K562 (cell line): ENCODE measurements around the gene CDC26. TPM values are rescaled to one million over a fixed set of nuclear protein-coding genes. Genes with fewer than 3 reads are reported as not detected.

Experiments
- ATAC-seq: fragments of 200-7000 bp; cut with Tn5 transposase; 3 replicates; pipeline ENCODE4 v1.9.1; 2020; ENCODE audit warnings: moderate library complexity
- BruUV-seq: library from RNA; stranded (reverse); fragments of 400-500 nt; replicated peaks from 2 replicates; lab custom pipeline; 2021; lab: Mats Ljungman, UMichigan
- CTCF ChIA-PET: fragments of 300-600 bp; formaldehyde crosslinking; extraction: SDS; loops from one replicate; lab custom pipeline; 2021; ENCODE audit warnings: low intra/inter-chr PET ratio; lab: Yijun Ruan, JAX
- POLR2A ChIA-PET: fragments of 300-600, 350-650 bp; sonication (Branson Sonifier 250); formaldehyde crosslinking; extraction: SDS; loops from one replicate; lab custom pipeline; 2021; ENCODE audit warnings: antibody characterized with exemption, inconsistent platforms; lab: Yijun Ruan, JAX
- DNase-seq, 4 experiments: peaks; one replicate each; pipeline versions ENCODE4 v3.0.0 to v3.0.0-alpha.2; 2011 to 2018; ENCODE audit warnings: low spot score in 3 of 4, mixed read lengths in 3 of 4; ENCODE audit errors: extremely low read depth in 1 of 4
- FAIRE-seq: peaks from 2 replicates; lab custom pipeline; 2011; peaks lifted over from hg19 to GRCh38; lab: Jason Lieb, UNC
- H2AFZ ChIP-seq: 2 replicates; pipeline ENCODE4 v1.6.0; 2011; ENCODE audit warnings: low read depth, low read length, control low read depth, inconsistent platforms
- H3K27ac ChIP-seq: fragments of 200-600 bp; 3 replicates; pipeline ENCODE4 v1.8.0; 2011; ENCODE audit warnings: low read depth, mild to moderate bottlenecking, control low read depth, inconsistent platforms, low read length, moderate library complexity, mixed read lengths; ENCODE audit errors: extremely low read depth
- H3K27me3 ChIP-seq, 2 experiments: fragments of 300-600 bp in 1 of 2; 2 replicates in 1 of 2; 3 replicates in 1 of 2; pipeline versions ENCODE4 v1.6.0 to v1.8.0; 2011; ENCODE audit warnings: inconsistent platforms in 2 of 2, low read length in 2 of 2, mild to moderate bottlenecking in 1 of 2, mixed read lengths in 1 of 2, moderate library complexity in 1 of 2; ENCODE audit not compliant: control insufficient read depth in 2 of 2, insufficient read depth in 2 of 2
- H3K36me3 ChIP-seq: fragments of 300-600 bp; 3 replicates; pipeline ENCODE4 v1.8.0; 2011; ENCODE audit warnings: mild to moderate bottlenecking, low read length, inconsistent platforms; ENCODE audit not compliant: control insufficient read depth, insufficient read depth
- H3K4me1 ChIP-seq, 2 experiments: fragments of 200-600 bp in 1 of 2; replicated peaks in 1 of 2; 2 replicates in 1 of 2; 3 replicates in 1 of 2; pipeline versions ENCODE4 v1.5.1 to v1.8.0; 2011; ENCODE audit warnings: inconsistent platforms in 2 of 2, low read length in 2 of 2, mild to moderate bottlenecking in 1 of 2, mixed read lengths in 1 of 2, moderate library complexity in 1 of 2; ENCODE audit not compliant: control insufficient read depth in 2 of 2, insufficient read depth in 2 of 2
- H3K4me2 ChIP-seq: 2 replicates; pipeline ENCODE4 v1.6.1; 2011; ENCODE audit warnings: low read length, control low read depth, inconsistent platforms, mixed read lengths; ENCODE audit not compliant: insufficient read depth
- H3K4me3 ChIP-seq: fragments of 200-600 bp; sonication (generic), shearing (Covaris generic); 2 replicates; pipeline ENCODE4 v1.5.1; 2016; ENCODE audit warnings: control low read depth, inconsistent platforms
- H3K79me2 ChIP-seq: fragments of 200-600 bp; 3 replicates; pipeline ENCODE4 v1.8.0; 2011; ENCODE audit warnings: low read length, inconsistent platforms; ENCODE audit not compliant: control insufficient read depth, insufficient read depth
- H3K9ac ChIP-seq, 2 experiments: 2 replicates each; pipeline versions ENCODE4 v1.6.0 to v1.6.1; 2011; ENCODE audit warnings: low read depth in 2 of 2, low read length in 2 of 2, control low read depth in 1 of 2, inconsistent platforms in 1 of 2, mild to moderate bottlenecking in 1 of 2, mixed read lengths in 1 of 2; ENCODE audit not compliant: insufficient read depth in 1 of 2
- H3K9me1 ChIP-seq: one replicate; pipeline ENCODE4 v1.6.0; 2011; ENCODE audit warnings: inconsistent platforms, mild to moderate bottlenecking, low read length, moderate library complexity; ENCODE audit not compliant: control insufficient read depth, insufficient read depth
- H3K9me3 ChIP-seq: replicated peaks from 2 replicates; pipeline ENCODE4 v1.5.1; 2011; ENCODE audit warnings: low read depth, low read length, inconsistent platforms; ENCODE audit not compliant: control insufficient read depth, insufficient read depth
- H4K20me1 ChIP-seq: replicated peaks from 2 replicates; pipeline ENCODE4 v1.6.1; 2011; ENCODE audit warnings: low read length, inconsistent platforms, mixed read lengths; ENCODE audit not compliant: control insufficient read depth, insufficient read depth
- ARID1B ChIP-seq: fragments of 450-650 bp; IDR thresholded peaks from 2 replicates; pipeline ENCODE4 v1.6.1; 2016; ENCODE audit warnings: antibody characterized with exemption, mild to moderate bottlenecking, inconsistent platforms
- BRD9 ChIP-seq: fragments of 450-650 bp; IDR thresholded peaks from 2 replicates; pipeline ENCODE4 v1.6.1; 2018; ENCODE audit warnings: low read depth; ENCODE audit not compliant: partially characterized antibody
- KAT7 ChIP-seq: sonication (generic); formaldehyde crosslinking; IDR thresholded peaks from 2 replicates; pipeline ENCODE4 v1.8.0; 2022; ENCODE audit warnings: missing genetic modification reagents, mild to moderate bottlenecking, borderline replicate concordance
- MYBL2 ChIP-seq, 2 experiments: fragments of 450-650 bp in 1 of 2; sonication (generic) in 1 of 2; formaldehyde crosslinking in 1 of 2; IDR thresholded peaks; 2 replicates each; pipeline versions ENCODE4 v1.6.1 to v1.8.1; 2017 to 2022; ENCODE audit warnings: borderline replicate concordance in 1 of 2, inconsistent platforms in 1 of 2, low read depth in 1 of 2, mild to moderate bottlenecking in 1 of 2, missing genetic modification reagents in 1 of 2, moderate library complexity in 1 of 2
- PYGO2 ChIP-seq: fragments of 450-650 bp; IDR thresholded peaks from 2 replicates; pipeline ENCODE4 v1.6.1; 2016; ENCODE audit warnings: mild to moderate bottlenecking, missing genetic modification characterization, moderate library complexity, missing compliant biosample characterization
- SNIP1 ChIP-seq: fragments of 450-650 bp; IDR thresholded peaks from 2 replicates; pipeline ENCODE4 v1.7.1; 2017; ENCODE audit warnings: low read depth, mild to moderate bottlenecking
- WGBS: fragments of 100-300 bp; shearing (Covaris generic); methylation state at CpG from one replicate; pipeline ENCODE4 v1.1.6; 2016; ENCODE audit warnings: low coverage, mixed read lengths; ENCODE audit not compliant: insufficient coverage; ENCODE audit errors: missing lambda C conversion rate; 5-methylcytosine and 5-hydroxymethylcytosine counted together
- in situ Hi-C: fragments of 300-500 bp; cut with MboI; formaldehyde crosslinking; loops from 4 replicates; pipeline ENCODE4 v1.15.0; 2018; ENCODE audit warnings: inconsistent platforms, mixed read lengths
- intact Hi-C: fragments of 100-400 bp; cut with micrococcal nuclease; formaldehyde crosslinking; loops from 2 replicates; pipeline ENCODE4 v1.14.2; 2022
- polyA plus RNA-seq, 8 experiments: library from polyadenylated mRNA; depleted of rRNA in 4 of 8; stranded (reverse) in 5 of 8; unstranded in 3 of 8; fragments of >200 nt; fragmentation: Nextera tagmentation in 2 of 8; fragmentation: Illumina TruSeq in 1 of 8; extraction: Ambion mirVana in 2 of 8; extraction: Trizol in 1 of 8; gene quantifications; 2 replicates each; pipeline versions ENCODE4 v1.2.1 to v1.2.3, GENCODE V29; 2011 to 2014; ENCODE audit warnings: inconsistent platforms in 1 of 8, missing spikeins in 1 of 8
- total RNA-seq, 7 experiments: library from RNA; depleted of rRNA in 6 of 7; stranded (reverse); fragments of >200 nt in 6 of 7; fragmentation: Illumina TruSeq in 2 of 7; extraction: Trizol in 2 of 7; gene quantifications; 2 replicates each; pipeline versions ENCODE4 v1.2.1 to v1.2.3, GENCODE V29; 2011 to 2021; ENCODE audit warnings: low replicate concordance in 1 of 7
- TF ChIP-seq, protein P1 (sequence below): fragments of 450-650 bp; IDR thresholded peaks from 2 replicates; pipeline ENCODE4 v1.6.1; 2016; ENCODE audit warnings: mild to moderate bottlenecking
- TF ChIP-seq, protein P2 (sequence below): sonication (generic); formaldehyde crosslinking; IDR thresholded peaks from 2 replicates; pipeline ENCODE4 v1.8.1; 2023; ENCODE audit warnings: mild to moderate bottlenecking, missing genetic modification reagents

The CDC26 gene
- total and polyA plus RNA-seq, 9 of the 15 experiments (the other 6 are each of a cell fraction or from before 2014, with no cell fraction given), result 33.0 to 147 (median 60.0) TPM

DNA sequence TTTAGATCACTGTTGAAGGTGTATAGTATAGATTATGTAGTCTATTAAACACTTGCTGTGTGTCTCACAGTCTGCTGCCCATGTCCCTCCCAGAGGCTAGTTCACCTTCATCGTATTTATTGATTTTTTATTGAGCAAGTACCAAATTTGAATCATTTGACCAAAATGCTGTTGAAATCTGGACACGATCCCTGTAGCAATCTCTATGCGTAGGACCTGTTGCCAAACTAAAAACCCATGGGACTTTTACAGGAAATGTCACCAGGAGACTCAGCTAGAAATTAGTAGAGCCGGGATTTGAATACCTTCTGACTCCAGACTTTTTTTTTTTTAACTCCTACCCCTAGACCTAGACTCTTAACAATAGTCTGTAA lies 36.5 kb downstream of the CDC26 start:
- ATAC-seq, result no peak
- Histone ChIP-seq H3K9me1 (no peaks in the 10 kb centered on the region), H3K79me2 (peaks cover 5% of the 10 kb centered on the region; the same call in 2 of the 3 replicates), H4K20me1 (0 out of 2 replicates have a peak, but pooled peaks cover 5% of the 10 kb centered on the region), H3K27me3 (no peaks in the 10 kb centered on the region), H3K9ac (no peak overlapping the region), H3K9me3 (no peaks in the 10 kb centered on the region), H3K27ac (no peak overlapping the region), H3K4me1 (peaks cover 3% of the 10 kb centered on the region in 2 experiments; a peak in 2 of 5 replicates), H3K4me3 (no peak overlapping the region), H2AFZ (no peak overlapping the region), H3K36me3 (0 out of 3 replicates have a peak, but pooled peaks cover 7% of the 10 kb centered on the region), H3K4me2 (no peak overlapping the region)
- TF ChIP-seq MYBL2 (IDR thresholded peaks at IDR 0.05; ENCODE audit: low read depth), result no peak
- TF ChIP-seq MYBL2 (CRISPR knock-in tag; IDR thresholded peaks at IDR 0.05; ENCODE audit: borderline replicate concordance), result no peak
- WGBS, result 73% methylated on average over 4 of the region's 4 CpGs
- in situ Hi-C loops, result no loop called here
- DNase-seq, result no peak
- ChIA-PET POLR2A (interaction anchor here (0.7 to 3.0 kb wide), 2 partner anchors 17 to 76 kb away, joined by 4 to 23 read pairs; partner anchors contain the start of genes FKBP15 and SLC31A1), CTCF (no interaction called here)
- intact Hi-C loops, result no loop called here
- no peak for FAIRE-seq
- BruUV-seq, result no TSS peak

DNA sequence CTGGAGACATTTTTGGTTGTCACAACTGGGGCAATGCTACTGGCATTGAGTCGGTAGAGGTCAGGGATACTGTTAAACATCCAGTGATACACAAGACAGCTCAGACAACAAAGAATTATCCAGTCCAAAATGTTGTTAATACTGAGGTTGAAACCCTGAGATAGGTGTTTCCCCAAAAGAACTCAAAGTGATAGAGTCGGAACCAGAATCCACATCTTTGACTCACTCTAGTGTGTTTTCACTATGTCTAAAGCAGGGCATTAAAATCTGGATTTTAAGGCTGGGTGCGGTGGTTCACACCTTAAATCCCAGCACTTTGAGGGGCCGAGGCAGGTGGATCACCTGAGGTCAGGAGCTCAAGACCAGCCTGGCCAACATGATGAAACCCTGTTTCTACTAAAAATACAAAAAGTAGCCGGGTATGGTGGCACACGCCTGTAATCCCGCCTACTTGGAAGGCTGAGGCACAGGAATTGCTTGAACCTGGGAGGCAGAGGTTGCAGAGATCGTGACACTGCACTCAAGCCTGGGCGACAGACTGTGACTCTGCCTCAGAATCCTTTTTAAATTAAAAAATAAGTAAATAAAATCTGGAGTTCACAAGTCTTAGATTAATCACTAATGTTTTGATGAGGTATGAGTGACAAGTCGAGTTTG lies 37.0 kb downstream of the CDC26 start:
- 0 out of 2 replicates have a peak, but pooled peaks cover 5% of the 10 kb centered on the region for H4K20me1 ChIP-seq
- peaks cover 9% of the 10 kb centered on the region; the same call in 2 of the 3 replicates for H3K79me2 ChIP-seq
- in situ Hi-C loops, result no loop called here
- no TSS peak for BruUV-seq
- H3K27ac ChIP-seq, result no peak overlapping the region
- DNase-seq (no peak), FAIRE-seq (no peak), ATAC-seq (no peak)
- H3K9me1 ChIP-seq, result no peaks in the 10 kb centered on the region
- H3K4me1 ChIP-seq, result peaks cover 3% of the 10 kb centered on the region in 2 experiments; a peak in 2 of 5 replicates
- H3K4me2 ChIP-seq, result no peak overlapping the region
- no peaks in the 10 kb centered on the region for H3K9me3 ChIP-seq
- no peak overlapping the region for H2AFZ ChIP-seq
- ChIA-PET POLR2A (no interaction called here), CTCF (no interaction called here)
- 0 out of 3 replicates have a peak, but pooled peaks cover 7% of the 10 kb centered on the region for H3K36me3 ChIP-seq
- intact Hi-C loops, result no loop called here
- H3K27me3 ChIP-seq, result no peaks in the 10 kb centered on the region
- no peak overlapping the region for H3K9ac ChIP-seq
- no peak overlapping the region for H3K4me3 ChIP-seq
- 73% methylated on average over 10 of the region's 10 CpGs for whole genome bisulfite sequencing
- no peak for TF ChIP-seq ARID1B
- TF ChIP-seq MYBL2 (IDR thresholded peaks at IDR 0.05; ENCODE audit: low read depth), result no peak
- no peak for TF ChIP-seq MYBL2 (CRISPR knock-in tag; IDR thresholded peaks at IDR 0.05; ENCODE audit: borderline replicate concordance)
- TF ChIP-seq, protein P1, sequence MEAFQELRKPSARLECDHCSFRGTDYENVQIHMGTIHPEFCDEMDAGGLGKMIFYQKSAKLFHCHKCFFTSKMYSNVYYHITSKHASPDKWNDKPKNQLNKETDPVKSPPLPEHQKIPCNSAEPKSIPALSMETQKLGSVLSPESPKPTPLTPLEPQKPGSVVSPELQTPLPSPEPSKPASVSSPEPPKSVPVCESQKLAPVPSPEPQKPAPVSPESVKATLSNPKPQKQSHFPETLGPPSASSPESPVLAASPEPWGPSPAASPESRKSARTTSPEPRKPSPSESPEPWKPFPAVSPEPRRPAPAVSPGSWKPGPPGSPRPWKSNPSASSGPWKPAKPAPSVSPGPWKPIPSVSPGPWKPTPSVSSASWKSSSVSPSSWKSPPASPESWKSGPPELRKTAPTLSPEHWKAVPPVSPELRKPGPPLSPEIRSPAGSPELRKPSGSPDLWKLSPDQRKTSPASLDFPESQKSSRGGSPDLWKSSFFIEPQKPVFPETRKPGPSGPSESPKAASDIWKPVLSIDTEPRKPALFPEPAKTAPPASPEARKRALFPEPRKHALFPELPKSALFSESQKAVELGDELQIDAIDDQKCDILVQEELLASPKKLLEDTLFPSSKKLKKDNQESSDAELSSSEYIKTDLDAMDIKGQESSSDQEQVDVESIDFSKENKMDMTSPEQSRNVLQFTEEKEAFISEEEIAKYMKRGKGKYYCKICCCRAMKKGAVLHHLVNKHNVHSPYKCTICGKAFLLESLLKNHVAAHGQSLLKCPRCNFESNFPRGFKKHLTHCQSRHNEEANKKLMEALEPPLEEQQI, result no peak
- TF ChIP-seq BRD9, result no peak
- TF ChIP-seq KAT7, result no peak
- no peak for TF ChIP-seq SNIP1
- no peak for TF ChIP-seq PYGO2 (tag)
- TF ChIP-seq, protein P2, sequence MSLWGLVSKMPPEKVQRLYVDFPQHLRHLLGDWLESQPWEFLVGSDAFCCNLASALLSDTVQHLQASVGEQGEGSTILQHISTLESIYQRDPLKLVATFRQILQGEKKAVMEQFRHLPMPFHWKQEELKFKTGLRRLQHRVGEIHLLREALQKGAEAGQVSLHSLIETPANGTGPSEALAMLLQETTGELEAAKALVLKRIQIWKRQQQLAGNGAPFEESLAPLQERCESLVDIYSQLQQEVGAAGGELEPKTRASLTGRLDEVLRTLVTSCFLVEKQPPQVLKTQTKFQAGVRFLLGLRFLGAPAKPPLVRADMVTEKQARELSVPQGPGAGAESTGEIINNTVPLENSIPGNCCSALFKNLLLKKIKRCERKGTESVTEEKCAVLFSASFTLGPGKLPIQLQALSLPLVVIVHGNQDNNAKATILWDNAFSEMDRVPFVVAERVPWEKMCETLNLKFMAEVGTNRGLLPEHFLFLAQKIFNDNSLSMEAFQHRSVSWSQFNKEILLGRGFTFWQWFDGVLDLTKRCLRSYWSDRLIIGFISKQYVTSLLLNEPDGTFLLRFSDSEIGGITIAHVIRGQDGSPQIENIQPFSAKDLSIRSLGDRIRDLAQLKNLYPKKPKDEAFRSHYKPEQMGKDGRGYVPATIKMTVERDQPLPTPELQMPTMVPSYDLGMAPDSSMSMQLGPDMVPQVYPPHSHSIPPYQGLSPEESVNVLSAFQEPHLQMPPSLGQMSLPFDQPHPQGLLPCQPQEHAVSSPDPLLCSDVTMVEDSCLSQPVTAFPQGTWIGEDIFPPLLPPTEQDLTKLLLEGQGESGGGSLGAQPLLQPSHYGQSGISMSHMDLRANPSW (CRISPR knock-in tag), result no peak
